B cell (primary cell): ENCODE data around the gene NLRP9. TPM values are rescaled to one million over a fixed set of nuclear protein-coding genes. Genes with fewer than 3 reads are reported as not detected.
"Not testable (repeated sequence)": the region's sequence is repeated elsewhere in the genome, so short reads cannot be mapped to it uniquely, and the experiment has no call there.

Source experiments
- ATAC-seq: fragments of 200-7000 bp; cut with Tn5 transposase; one replicate; pipeline ENCODE4 v1.10.0; 2021; ENCODE audit warnings: low read depth, mild to moderate bottlenecking, moderate number of reproducible peaks, moderate library complexity
- CTCF ChIA-PET: fragments of 350-600 bp; sonication (Branson Sonifier 250); formaldehyde crosslinking; loops from one replicate; lab custom pipeline; 2021; ENCODE audit warnings: antibody characterized with exemption, inconsistent platforms; lab: Charles Lee
- POLR2A ChIA-PET: fragments of 350-600 bp; sonication (Branson Sonifier 250); formaldehyde crosslinking; loops from one replicate; lab custom pipeline; 2021; ENCODE audit warnings: antibody characterized with exemption; lab: Charles Lee
- DNase-seq: peaks from one replicate; pipeline ENCODE4 v3.0.0; 2013
- H2AFZ ChIP-seq: 2 replicates; pipeline ENCODE4 v1.6.1; 2012; ENCODE audit warnings: mild to moderate bottlenecking, low read depth, low read length; ENCODE audit not compliant: insufficient read depth, poor library complexity, severe bottlenecking
- H3K27ac ChIP-seq, 2 donors: 1 replicate in 1 of 2; 2 replicates in 1 of 2; pipeline ENCODE4 v1.5.1; 2012 to 2013; ENCODE audit warnings: low read length in 2 of 2, mild to moderate bottlenecking in 2 of 2, moderate library complexity in 1 of 2
- H3K27me3 ChIP-seq, 4 experiments: fragments of 200-600 bp in 1 of 4; sonication (generic) in 1 of 4; replicated peaks in 1 of 4; 1 replicate in 2 of 4; 2 replicates in 2 of 4; pipeline versions ENCODE4 v1.6.1 to v1.7.0; 2013 to 2016; ENCODE audit warnings: low read length in 3 of 4, mild to moderate bottlenecking in 2 of 4, mixed read lengths in 1 of 4, moderate library complexity in 1 of 4; ENCODE audit not compliant: insufficient read depth in 4 of 4, control insufficient read depth in 3 of 4; ENCODE audit errors: control extremely low read depth in 1 of 4
- H3K36me3 ChIP-seq, 2 experiments: replicated peaks in 1 of 2; 1 replicate in 1 of 2; 2 replicates in 1 of 2; pipeline versions ENCODE4 v1.6.1 to v1.7.1; 2013; ENCODE audit warnings: low read length in 1 of 2; ENCODE audit not compliant: insufficient read depth in 2 of 2, control insufficient read depth in 1 of 2; ENCODE audit errors: control extremely low read depth in 1 of 2, extremely low read depth in 1 of 2
- H3K4me1 ChIP-seq, 2 donors: fragments of 200-600 bp in 1 of 2; sonication (generic) in 1 of 2; 1 replicate in 1 of 2; 2 replicates in 1 of 2; pipeline versions ENCODE4 v1.5.1 to v1.6.1; 2013 to 2017; ENCODE audit warnings: low read length in 2 of 2; ENCODE audit not compliant: control insufficient read depth in 2 of 2, insufficient read depth in 2 of 2
- H3K4me2 ChIP-seq: replicated peaks from 2 replicates; pipeline ENCODE3; 2012; ENCODE audit warnings: mild to moderate bottlenecking, low read depth, low read length; ENCODE audit not compliant: poor library complexity, severe bottlenecking
- H3K4me3 ChIP-seq, 5 experiments: fragments of 200-600 bp in 1 of 5; sonication (generic) in 1 of 5; 1 replicate in 3 of 5; 2 replicates in 2 of 5; pipeline versions ENCODE4 v1.5.1 to v1.7.0; 2011 to 2016; ENCODE audit warnings: low read length in 4 of 5, mild to moderate bottlenecking in 4 of 5, low read depth in 2 of 5, control low read depth in 1 of 5, moderate library complexity in 1 of 5; ENCODE audit not compliant: insufficient read depth in 1 of 5; ENCODE audit errors: control extremely low read depth in 1 of 5, extremely low read depth in 1 of 5
- H3K79me2 ChIP-seq: fragments of 200-600 bp; sonication (generic); one replicate; pipeline ENCODE4 v1.6.0; 2016; ENCODE audit warnings: low read length; ENCODE audit not compliant: control insufficient read depth, insufficient read depth
- H3K9ac ChIP-seq: fragments of 200-600 bp; sonication (generic); 2 replicates; pipeline ENCODE4 v1.6.1; 2017; ENCODE audit warnings: mild to moderate bottlenecking, low read length, moderate library complexity
- H3K9me3 ChIP-seq, 3 donors: one replicate each; pipeline versions ENCODE4 v1.6.1 to v1.7.1; 2013; ENCODE audit warnings: low read length in 2 of 3; ENCODE audit not compliant: control insufficient read depth in 2 of 3, insufficient read depth in 1 of 3; ENCODE audit errors: control extremely low read depth in 1 of 3
- H4K20me1 ChIP-seq: 2 replicates; pipeline ENCODE4 v1.6.0; 2012; ENCODE audit warnings: mild to moderate bottlenecking, low read length; ENCODE audit not compliant: insufficient read depth, control insufficient read depth, poor library complexity, severe bottlenecking
- H3K27ac Mint-ChIP-seq: one replicate; pipeline ENCODE4 v1.8.0; 2021; ENCODE audit warnings: mixed read lengths
- H3K27me3 Mint-ChIP-seq: one replicate; pipeline ENCODE4 v1.8.0; 2021; ENCODE audit warnings: mixed read lengths
- H3K4me1 Mint-ChIP-seq: one replicate; pipeline ENCODE4 v1.8.0; 2021; ENCODE audit warnings: mixed read lengths
- H3K4me3 Mint-ChIP-seq: one replicate; pipeline ENCODE4 v1.8.0; 2021; ENCODE audit warnings: mixed read lengths
- H3K9me3 Mint-ChIP-seq: one replicate; pipeline ENCODE4 v1.8.0; 2022; ENCODE audit warnings: mixed read lengths; ENCODE audit not compliant: insufficient read depth
- CTCF ChIP-seq: fragments of 200-600 bp; IDR thresholded peaks from one replicate; pipeline ENCODE4 v1.8.0; 2022; ENCODE audit warnings: antibody characterized with exemption, mild to moderate bottlenecking
- EZH2 ChIP-seq: IDR thresholded peaks from 2 replicates; pipeline ENCODE4 v1.6.1; 2012; ENCODE audit warnings: borderline replicate concordance, low read depth, mild to moderate bottlenecking, moderate library complexity, low read length; ENCODE audit not compliant: insufficient read depth, poor library complexity, severe bottlenecking
- WGBS: methylation state at CpG from one replicate; pipeline ENCODE4 v1.1.5; 2013; ENCODE audit warnings: missing lambda C conversion rate; ENCODE audit not compliant: insufficient coverage; 5-methylcytosine and 5-hydroxymethylcytosine counted together
- intact Hi-C: fragments of 100-400 bp; cut with micrococcal nuclease; formaldehyde crosslinking; loops from one replicate; pipeline ENCODE4 v1.10.0; 2022
- polyA plus RNA-seq: library from polyadenylated mRNA; depleted of rRNA; stranded (reverse); fragments of >200 nt; gene quantifications from 2 replicates; pipeline ENCODE4 v1.2.3, GENCODE V29; 2012
- total RNA-seq, 2 donors: library from RNA; stranded (reverse); fragments of 120-200 nt in 1 of 2; gene quantifications; 1 replicate in 1 of 2; 2 replicates in 1 of 2; pipeline versions ENCODE4 v1.2.3 to v1.2.4, GENCODE V29; 2013 to 2022

NLRP9 gene
- total and polyA plus RNA-seq, 2 donors (not counting 1 experiment from before 2014, with no cell fraction given) = not detected

GRCh38 chr19:55768818-55769217 lies 30.6 kb upstream of the NLRP9 start, which contains the start of gene RFPL4AL1:
Gene RFPL4AL1, plus strand, starts transcription at chr19:55769118. Its CDS starts 2,687 bp downstream, at chr19:55771805.
- H3K4me3 Mint-ChIP-seq, H3K4me1 ChIP-seq, H3K4me2 ChIP-seq, H3K4me1 Mint-ChIP-seq, H3K27ac ChIP-seq, H3K27ac Mint-ChIP-seq, H3K4me3 ChIP-seq, H4K20me1 ChIP-seq, H3K27me3 ChIP-seq, POLR2A ChIA-PET, H3K79me2 ChIP-seq, H2AFZ ChIP-seq, H3K9ac ChIP-seq, H3K36me3 ChIP-seq, DNase-seq, intact Hi-C loops, ATAC-seq, CTCF ChIA-PET: not testable (repeated sequence)
- peaks cover 0 to 11% (median 0%) of the 10 kb centered on the region in 3 donors for H3K9me3 ChIP-seq
- peaks cover 38% of the 10 kb centered on the region for H3K27me3 Mint-ChIP-seq
- 76% methylated on average over 2 of the region's 6 CpGs for WGBS
- peaks cover 11% of the 10 kb centered on the region for H3K9me3 Mint-ChIP-seq

- Histone ChIP-seq H4K20me1 (no peaks in the 10 kb centered on the region), H3K4me2 (no peak overlapping the region), H2AFZ (no peak overlapping the region), H3K79me2 (no peaks in the 10 kb centered on the region), H3K9ac (no peak overlapping the region), H3K36me3 (no peaks in the 10 kb centered on the region), H3K27me3 (peaks cover 0 to 9% (median 3%) of the 10 kb centered on the region in 4 experiments), H3K4me3 (no peak overlapping the region), H3K9me3 (peaks cover 0 to 11% (median 0%) of the 10 kb centered on the region in 3 donors), H3K27ac (no peak overlapping the region), H3K4me1 (no peaks in the 10 kb centered on the region)
- no peaks in the 10 kb centered on the region for H3K4me1 Mint-ChIP-seq
- ChIA-PET CTCF (no interaction called here), POLR2A (no interaction called here)
- H3K4me3 Mint-ChIP-seq = no peak overlapping the region
- DNase-seq (no peak), ATAC-seq (no peak)
- peaks cover 40% of the 10 kb centered on the region for H3K27me3 Mint-ChIP-seq
- peaks cover 11% of the 10 kb centered on the region for H3K9me3 Mint-ChIP-seq
- TF ChIP-seq EZH2 = no peak
- no peak for TF ChIP-seq CTCF
- H3K27ac Mint-ChIP-seq = no peak overlapping the region
- 65% methylated on average over 6 of the region's 7 CpGs for WGBS
- intact Hi-C loops = no loop called here
These were observed 28.3 kb upstream of the NLRP9 start for GRCh38 chr19:55766466-55766865.

- WGBS = 67% methylated on average over 1 of the region's 3 CpGs
- H3K27me3 ChIP-seq, H3K9me3 ChIP-seq, POLR2A ChIA-PET, H3K4me3 Mint-ChIP-seq, ATAC-seq, H3K4me1 ChIP-seq, H3K4me1 Mint-ChIP-seq, H3K4me2 ChIP-seq, H3K36me3 ChIP-seq, H3K79me2 ChIP-seq, H4K20me1 ChIP-seq, H3K4me3 ChIP-seq, H3K9me3 Mint-ChIP-seq, H3K9ac ChIP-seq, DNase-seq, intact Hi-C loops, H3K27ac Mint-ChIP-seq, CTCF ChIA-PET, H2AFZ ChIP-seq, H3K27ac ChIP-seq: not testable (repeated sequence)
- H3K27me3 Mint-ChIP-seq = peaks cover 19% of the 10 kb centered on the region
These were observed 20.6 kb upstream of the NLRP9 start, which contains the start of gene RFPL4A for GRCh38 chr19:55758797-55759196. Gene RFPL4A, plus strand, starts transcription at chr19:55759097. Its CDS starts 2,704 bp downstream, at chr19:55761801.
